NB4 (cell line): ENCODE results near the gene MRPL2.

Source experiments
- DNase-seq: peaks from one replicate; pipeline ENCODE4 v3.0.0; 2010; ENCODE audit warnings: low read depth
- H3K4me3 ChIP-seq: one replicate; pipeline ENCODE4 v1.5.1; 2011; ENCODE audit warnings: mild to moderate bottlenecking, low read depth, low read length, moderate library complexity
- MYC ChIP-seq: IDR thresholded peaks from 2 replicates; pipeline ENCODE4 v1.6.1; 2011; ENCODE audit warnings: low read depth, low read length
- POLR2A ChIP-seq: IDR thresholded peaks from 2 replicates; pipeline ENCODE4 v1.6.1; 2011; ENCODE audit warnings: mild to moderate bottlenecking; ENCODE audit not compliant: insufficient read length; ENCODE audit errors: extremely low read depth
- TF ChIP-seq, protein P1 (sequence below): IDR thresholded peaks from one replicate; pipeline ENCODE4 v1.5.1; 2012; ENCODE audit warnings: low read depth, low read length
- TF ChIP-seq, protein P2 (sequence below): IDR thresholded peaks from 2 replicates; pipeline ENCODE4 v1.6.1; 2011; ENCODE audit warnings: low read depth, low read length

MRPL2 gene

DNA sequence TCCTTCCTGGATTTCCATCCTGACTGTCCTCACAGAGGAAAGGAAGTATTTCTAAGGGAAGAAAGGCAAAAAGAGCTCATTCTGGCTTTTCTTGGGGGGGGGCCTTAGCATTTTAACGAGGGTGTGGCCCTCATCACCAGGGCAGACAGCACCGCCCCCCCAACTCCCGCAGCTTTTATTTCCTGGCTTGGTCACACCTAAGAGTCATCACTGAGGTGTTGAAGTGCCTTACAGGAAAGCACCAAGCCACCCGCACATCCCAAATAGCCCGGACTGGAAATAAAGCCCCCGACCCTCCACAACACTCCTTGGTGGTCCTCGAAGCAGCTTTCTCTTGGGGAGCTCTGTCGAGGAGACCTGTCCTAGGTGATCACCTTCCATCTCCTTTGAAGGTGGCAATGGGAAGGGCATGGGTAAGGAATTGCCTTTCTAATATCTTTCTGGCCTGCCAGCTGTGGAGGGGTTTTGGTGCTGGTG is 18.1 kb upstream of the MRPL2 start:
- no peak for DNase-seq
- TF ChIP-seq POLR2A (no peak), MYC (no peak)
- TF ChIP-seq, protein P1, sequence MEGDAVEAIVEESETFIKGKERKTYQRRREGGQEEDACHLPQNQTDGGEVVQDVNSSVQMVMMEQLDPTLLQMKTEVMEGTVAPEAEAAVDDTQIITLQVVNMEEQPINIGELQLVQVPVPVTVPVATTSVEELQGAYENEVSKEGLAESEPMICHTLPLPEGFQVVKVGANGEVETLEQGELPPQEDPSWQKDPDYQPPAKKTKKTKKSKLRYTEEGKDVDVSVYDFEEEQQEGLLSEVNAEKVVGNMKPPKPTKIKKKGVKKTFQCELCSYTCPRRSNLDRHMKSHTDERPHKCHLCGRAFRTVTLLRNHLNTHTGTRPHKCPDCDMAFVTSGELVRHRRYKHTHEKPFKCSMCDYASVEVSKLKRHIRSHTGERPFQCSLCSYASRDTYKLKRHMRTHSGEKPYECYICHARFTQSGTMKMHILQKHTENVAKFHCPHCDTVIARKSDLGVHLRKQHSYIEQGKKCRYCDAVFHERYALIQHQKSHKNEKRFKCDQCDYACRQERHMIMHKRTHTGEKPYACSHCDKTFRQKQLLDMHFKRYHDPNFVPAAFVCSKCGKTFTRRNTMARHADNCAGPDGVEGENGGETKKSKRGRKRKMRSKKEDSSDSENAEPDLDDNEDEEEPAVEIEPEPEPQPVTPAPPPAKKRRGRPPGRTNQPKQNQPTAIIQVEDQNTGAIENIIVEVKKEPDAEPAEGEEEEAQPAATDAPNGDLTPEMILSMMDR = no peak
- TF ChIP-seq, protein P2, sequence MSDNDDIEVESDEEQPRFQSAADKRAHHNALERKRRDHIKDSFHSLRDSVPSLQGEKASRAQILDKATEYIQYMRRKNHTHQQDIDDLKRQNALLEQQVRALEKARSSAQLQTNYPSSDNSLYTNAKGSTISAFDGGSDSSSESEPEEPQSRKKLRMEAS = no peak
- H3K4me3 ChIP-seq = no peak overlapping the region

DNA sequence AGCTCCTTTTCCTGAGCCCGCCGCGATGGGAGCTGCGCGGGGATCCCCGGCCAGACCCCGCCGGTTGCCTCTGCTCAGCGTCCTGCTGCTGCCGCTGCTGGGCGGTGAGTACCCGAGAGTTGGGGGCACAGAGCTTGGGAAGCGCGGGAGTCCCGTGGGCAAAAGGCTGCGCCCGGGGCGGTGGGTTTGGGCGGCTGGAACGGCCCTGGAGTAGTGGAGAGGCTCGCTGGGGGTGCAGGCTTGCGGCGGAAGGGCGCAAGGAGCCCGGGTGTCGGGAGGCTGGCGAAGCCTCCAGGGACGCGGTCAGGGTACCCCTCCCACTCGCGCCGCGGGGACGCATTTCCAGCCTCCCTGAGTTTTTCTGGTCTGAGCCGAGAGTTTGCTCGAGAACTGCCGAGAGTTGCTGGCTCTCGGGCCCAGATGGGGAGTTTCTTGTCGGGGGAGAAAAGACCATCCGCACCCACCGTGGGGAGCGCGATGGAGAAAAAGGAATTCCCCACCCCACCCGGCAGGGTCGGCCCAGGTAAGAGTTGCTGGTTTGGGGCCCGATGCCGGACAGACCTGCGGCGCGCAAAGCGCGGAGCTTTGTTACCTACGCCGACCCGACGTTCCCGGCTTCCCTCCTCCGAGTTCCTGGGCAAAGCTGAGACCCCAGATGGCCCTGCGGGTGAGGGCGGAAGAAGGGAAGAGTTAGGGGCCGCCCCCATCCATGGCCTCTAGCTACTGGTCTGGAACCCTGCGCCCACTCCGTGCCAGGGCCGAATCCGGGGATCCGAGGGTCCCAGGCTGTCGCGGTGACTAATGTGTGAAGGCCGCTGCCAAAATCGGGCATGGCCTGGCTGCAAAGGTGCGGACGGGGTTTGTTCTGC is 17.5 kb upstream of the MRPL2 start:
- TF ChIP-seq, protein P2 = no peak
- peak overlapping the region; percentile 53 for H3K4me3 ChIP-seq
- DNase-seq = peak; percentile 42

DNA sequence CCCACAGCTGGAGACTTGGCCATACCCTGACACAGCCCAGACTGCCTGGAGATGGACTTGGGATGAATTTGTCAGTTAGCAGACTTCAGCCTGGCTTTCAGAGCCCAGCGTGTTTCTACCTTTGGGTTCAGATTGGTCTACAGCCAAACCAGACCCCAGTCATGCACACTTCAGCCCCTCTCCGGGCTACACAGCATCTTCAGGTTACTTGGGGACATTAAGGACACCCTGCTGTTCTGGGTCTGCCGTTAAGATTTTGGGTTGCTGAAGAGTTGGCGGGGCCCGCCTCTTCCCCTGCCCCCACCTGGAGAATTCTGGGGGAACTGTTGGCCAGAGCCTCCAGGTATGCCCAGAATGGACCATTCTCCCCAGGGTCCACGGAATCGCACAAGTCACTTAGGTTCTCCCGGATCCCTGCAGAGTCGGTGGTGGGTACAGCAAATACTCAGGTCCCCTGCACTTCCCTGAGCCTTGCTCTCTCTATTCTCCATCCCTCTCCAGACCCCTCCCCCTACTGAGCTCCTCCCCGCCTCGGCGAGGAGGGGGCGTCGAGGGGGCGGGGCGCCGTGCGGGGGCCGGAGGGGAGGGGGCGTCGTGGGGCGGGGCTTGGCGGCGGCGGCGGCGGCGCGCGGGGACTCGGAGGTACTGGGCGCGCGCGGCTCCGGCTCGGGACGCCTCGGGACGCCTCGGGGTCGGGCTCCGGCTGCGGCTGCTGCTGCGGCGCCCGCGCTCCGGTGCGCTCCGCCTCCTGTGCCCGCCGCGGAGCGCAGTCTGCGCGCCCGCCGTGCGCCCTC is 16.6 kb upstream of the MRPL2 start, which contains the start of gene PTK7:
PTK7 (plus strand) TSS at position 645 of the 794 bp plus-strand sequence. CDS start 175 bp downstream, outside the sequence.
- peak; percentile 67 for DNase-seq
- TF ChIP-seq POLR2A (no peak), MYC (no peak)
- TF ChIP-seq, protein P1 = no peak
- TF ChIP-seq, protein P2 = no peak
- H3K4me3 ChIP-seq = peak within 1 kb of the TSS; percentile 53

DNA sequence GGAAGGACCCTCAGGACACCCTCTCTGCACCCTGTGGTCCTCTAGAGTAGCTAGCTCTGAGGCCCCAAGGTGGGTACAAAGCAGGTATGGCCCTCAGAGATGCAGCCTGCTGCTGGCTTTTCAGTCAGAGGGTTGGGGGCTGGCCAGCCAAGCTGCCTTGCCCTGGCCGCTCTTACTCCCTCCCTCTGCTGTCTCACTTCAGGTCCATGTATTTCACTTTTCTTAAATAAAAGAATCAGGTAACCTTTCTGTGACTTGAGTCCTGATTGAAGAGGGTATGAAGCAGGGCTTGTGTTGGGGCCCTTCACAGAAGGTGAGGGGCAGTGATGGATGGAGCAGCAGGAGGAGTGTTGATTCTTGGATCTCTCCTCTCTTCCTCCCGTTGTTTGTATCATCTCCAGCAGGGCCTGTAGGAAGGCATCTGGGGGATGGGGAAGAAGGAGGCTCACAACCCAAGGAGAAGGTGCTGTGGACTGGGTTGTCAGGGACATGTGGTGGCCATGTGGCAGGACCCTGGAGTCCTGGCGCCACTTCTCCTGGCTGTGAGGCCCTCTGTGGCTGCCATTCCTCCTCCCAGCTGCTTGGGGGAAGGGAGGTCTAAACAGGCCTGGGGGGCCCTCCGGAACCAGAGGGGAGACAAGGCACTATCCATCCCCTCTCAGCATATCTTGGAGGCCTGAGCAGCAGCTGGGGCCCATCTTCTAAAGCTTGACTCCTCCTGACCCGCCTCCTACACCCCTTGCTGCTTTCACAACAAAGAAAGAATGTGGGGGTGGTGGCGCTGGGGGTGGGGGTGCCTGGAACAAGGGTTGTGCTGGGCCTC is 15.8 kb upstream of the MRPL2 start:
- no peak overlapping the region for H3K4me3 ChIP-seq
- 0 out of 2 replicates have a peak, but pooled peaks have one; percentile 19 for TF ChIP-seq MYC
- no peak for TF ChIP-seq POLR2A
- TF ChIP-seq, protein P1 = no peak
- TF ChIP-seq, protein P2 = peak; percentile 42; the same call in 1 of the 2 replicates
- no peak for DNase-seq

DNA sequence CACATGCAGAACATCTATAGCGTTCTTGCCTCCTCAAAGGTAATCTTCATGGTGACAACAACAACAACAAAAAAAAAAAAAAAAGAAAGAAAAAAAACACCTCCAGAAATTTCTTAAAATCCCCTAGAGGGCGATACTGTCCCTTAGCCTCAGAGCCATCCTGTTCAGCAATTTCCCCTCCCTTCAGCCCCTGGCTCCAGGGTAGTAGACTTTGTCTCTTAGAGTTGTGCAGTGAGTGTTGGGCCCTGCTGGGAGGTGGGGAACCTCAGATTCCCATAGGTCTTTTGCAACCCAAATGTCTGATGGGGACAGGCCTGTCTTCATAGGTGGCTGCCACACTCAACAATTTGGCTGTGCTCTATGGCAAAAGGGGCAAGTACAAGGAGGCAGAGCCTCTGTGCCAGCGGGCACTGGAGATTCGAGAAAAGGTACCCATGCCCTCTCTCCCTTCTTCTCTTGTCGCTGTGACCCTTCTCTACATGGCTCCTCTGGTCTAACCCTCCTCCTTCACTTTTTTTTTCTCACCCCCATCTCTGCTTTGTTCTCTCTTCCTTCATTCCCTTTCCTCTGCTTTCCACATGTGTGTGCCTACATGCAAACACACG is 10.9 kb upstream of the MRPL2 start:
- no peak overlapping the region for H3K4me3 ChIP-seq
- TF ChIP-seq, protein P1 = peak; percentile 60
- TF ChIP-seq, protein P2 = no peak
- no peak for TF ChIP-seq MYC
- no peak for TF ChIP-seq POLR2A
- peak; percentile 77 for DNase-seq
